Neutrophil (primary cell): ENCODE measurements around the gene GRB10.

Experiments
- H3K27ac ChIP-seq: fragments of 200-600 bp; sonication (generic); 2 replicates; pipeline ENCODE4 v1.5.1; 2016; ENCODE audit warnings: mild to moderate bottlenecking, moderate library complexity
- H3K27me3 ChIP-seq: fragments of 200-600 bp; sonication (generic); 2 replicates; pipeline ENCODE4 v1.6.0; 2016; ENCODE audit warnings: mild to moderate bottlenecking
- H3K36me3 ChIP-seq: fragments of 200-600 bp; sonication (generic); 2 replicates; pipeline ENCODE4 v1.5.1; 2017
- H3K4me1 ChIP-seq, 2 experiments: fragments of 200-600 bp in 1 of 2; sonication (generic) in 1 of 2; 1 replicate in 1 of 2; 2 replicates in 1 of 2; pipeline versions ENCODE4 v1.5.1 to v1.6.1; 2013 to 2016; ENCODE audit warnings: low read depth in 1 of 2, low read length in 1 of 2, mild to moderate bottlenecking in 1 of 2, moderate library complexity in 1 of 2; ENCODE audit not compliant: control insufficient read depth in 1 of 2, insufficient read depth in 1 of 2
- H3K4me3 ChIP-seq, 2 experiments: fragments of 200-600 bp in 1 of 2; sonication (generic) in 1 of 2; 1 replicate in 1 of 2; 2 replicates in 1 of 2; pipeline ENCODE4 v1.5.1; 2013 to 2016; ENCODE audit warnings: low read depth in 1 of 2, low read length in 1 of 2, mild to moderate bottlenecking in 1 of 2, moderate library complexity in 1 of 2
- H3K9me3 ChIP-seq: fragments of 200-600 bp; sonication (generic); 2 replicates; pipeline ENCODE4 v1.5.1; 2016
- CTCF ChIP-seq: fragments of 200-600 bp; sonication (generic); IDR thresholded peaks from 2 replicates; pipeline ENCODE4 v1.5.1; 2016; ENCODE audit warnings: antibody characterized with exemption

The GRB10 gene

DNA sequence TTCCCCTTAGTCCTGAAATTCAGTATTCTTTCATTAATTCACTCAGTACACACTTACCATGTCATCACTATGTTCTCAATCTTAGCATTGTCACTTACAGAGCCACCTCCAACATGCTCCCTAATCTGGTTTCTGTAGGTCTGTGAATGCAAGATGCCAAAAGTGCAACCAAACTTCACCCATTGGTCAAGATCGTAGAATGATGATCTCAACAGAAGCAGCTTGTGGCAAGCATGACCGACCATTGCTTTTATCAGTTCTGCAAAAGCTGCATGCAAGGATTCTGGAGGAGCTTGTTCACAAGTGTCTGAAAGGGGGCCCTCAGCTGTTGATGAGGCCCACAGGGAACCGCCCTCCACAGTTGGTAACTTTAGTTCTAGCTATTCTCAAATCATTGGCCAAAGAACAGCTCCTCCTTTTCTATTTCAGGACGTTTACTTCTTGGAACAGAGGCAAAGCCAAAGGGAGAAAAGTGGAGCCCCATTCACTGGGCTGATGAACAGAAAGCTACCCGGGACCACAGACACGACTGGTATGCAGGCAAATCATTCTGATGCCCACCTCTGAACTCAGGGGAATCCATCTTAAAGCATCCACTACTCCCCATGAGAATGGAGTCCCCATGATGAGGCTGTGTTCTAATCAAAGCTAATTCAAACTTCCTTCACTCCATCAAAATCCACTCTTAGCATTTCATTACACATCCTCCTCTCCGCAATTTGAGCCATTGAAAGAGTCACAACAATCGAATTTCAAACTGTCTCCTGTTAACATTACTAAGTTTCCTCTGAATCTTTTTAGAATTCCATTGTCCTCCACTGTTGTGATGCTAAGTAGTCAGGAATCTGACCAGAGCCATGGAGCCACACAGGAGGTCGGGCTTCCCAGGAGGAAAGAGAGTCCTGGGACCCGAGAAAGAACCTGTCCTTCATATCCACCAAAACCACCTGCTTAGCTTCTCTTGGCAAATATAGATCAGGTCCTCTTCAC lies 13.9 kb downstream of the GRB10 start:
- no peaks in the 10 kb centered on the region for H3K9me3 ChIP-seq
- no peaks in the 10 kb centered on the region for H3K27me3 ChIP-seq
- no peaks in the 10 kb centered on the region for H3K4me1 ChIP-seq
- no peak overlapping the region for H3K4me3 ChIP-seq
- TF ChIP-seq CTCF, result no peak
- no peaks in the 10 kb centered on the region for H3K36me3 ChIP-seq
- no peak overlapping the region for H3K27ac ChIP-seq

GRCh38 chr7:50766849-50767207 lies 15.9 kb downstream of the GRB10 start:
- Histone ChIP-seq H3K4me1 (peaks cover 0 to 4% of the 10 kb centered on the region in 2 experiments), H3K4me3 (no peak overlapping the region), H3K9me3 (no peaks in the 10 kb centered on the region), H3K36me3 (no peaks in the 10 kb centered on the region), H3K27ac (no peak overlapping the region), H3K27me3 (no peaks in the 10 kb centered on the region)
- no peak for TF ChIP-seq CTCF

DNA sequence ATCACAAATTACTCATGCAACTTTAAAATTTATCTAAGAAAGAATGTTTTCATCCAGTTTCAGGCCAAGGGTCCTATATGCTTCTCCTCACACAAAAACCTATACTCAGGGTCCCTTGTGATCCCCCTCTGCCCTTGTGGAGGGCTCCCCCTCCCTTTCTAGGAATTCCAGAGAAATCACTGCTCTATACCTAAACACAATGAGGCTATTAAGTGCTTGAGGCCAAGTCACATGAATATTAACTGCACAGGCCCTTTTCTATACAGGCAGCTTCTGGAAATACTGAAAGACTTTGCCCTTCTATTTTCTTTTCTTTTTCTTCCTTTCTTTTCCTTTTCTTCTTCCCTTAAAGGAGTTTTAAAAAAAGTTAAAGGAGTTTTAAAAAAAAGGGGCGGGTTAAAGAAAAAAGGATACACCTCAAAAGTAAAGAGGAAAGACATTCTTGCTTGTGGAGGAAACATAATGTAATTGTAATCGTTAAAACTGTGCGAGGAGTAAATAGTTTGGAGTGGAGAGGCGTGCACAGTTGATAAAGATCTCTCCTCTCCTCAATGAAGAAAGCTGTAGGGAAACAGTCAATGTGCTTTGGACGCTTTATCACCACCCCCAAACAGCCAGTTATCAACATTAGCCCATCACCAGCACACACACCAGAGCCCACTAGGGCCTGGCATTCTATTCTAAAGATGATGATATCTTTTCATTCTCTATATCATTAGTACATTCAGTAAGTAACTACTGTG lies 16.4 kb downstream of the GRB10 start:
- peaks cover 4 to 8% of the 10 kb centered on the region in 2 experiments for H3K4me1 ChIP-seq
- no peak for TF ChIP-seq CTCF
- no peak overlapping the region for H3K4me3 ChIP-seq
- no peaks in the 10 kb centered on the region for H3K9me3 ChIP-seq
- no peaks in the 10 kb centered on the region for H3K27me3 ChIP-seq
- no peak overlapping the region for H3K27ac ChIP-seq
- H3K36me3 ChIP-seq, result no peaks in the 10 kb centered on the region

GRCh38 chr7:50762337-50762736 lies 20.4 kb downstream of the GRB10 start:
- Histone ChIP-seq H3K27me3 (no peaks in the 10 kb centered on the region), H3K27ac (no peak overlapping the region), H3K4me3 (no peak overlapping the region), H3K4me1 (peaks cover 4 to 8% of the 10 kb centered on the region in 2 experiments), H3K9me3 (no peaks in the 10 kb centered on the region), H3K36me3 (no peaks in the 10 kb centered on the region)
- no peak for TF ChIP-seq CTCF

GRCh38 chr7:50761713-50762112 lies 21.0 kb downstream of the GRB10 start:
- no peaks in the 10 kb centered on the region for H3K36me3 ChIP-seq
- peaks cover 4 to 8% of the 10 kb centered on the region in 2 experiments for H3K4me1 ChIP-seq
- H3K27ac ChIP-seq, result no peak overlapping the region
- H3K4me3 ChIP-seq, result no peak overlapping the region
- no peak for TF ChIP-seq CTCF
- no peaks in the 10 kb centered on the region for H3K9me3 ChIP-seq
- H3K27me3 ChIP-seq, result no peaks in the 10 kb centered on the region
